Measurements from ENCODE around the gene ARID1B. TPM values are rescaled to one million over a fixed set of nuclear protein-coding genes. Genes with fewer than 3 reads are reported as not detected.

The ARID1B gene
- total RNA-seq, 1 experiment from 2014 or later, result 35.6 TPM

- CTCF ChIA-PET, result no interaction called here
- intact Hi-C loops (cut with micrococcal nuclease), result no loop called here
- no peak overlapping the region for H3K9ac ChIP-seq (ENCODE audit: low read length)
- no peak for TF ChIP-seq RAD21 (IDR thresholded peaks at IDR 0.05; ENCODE audit: low read depth)
- no peak for TF ChIP-seq FOSL1 (IDR thresholded peaks at IDR 0.05; ENCODE audit: low read depth)
- no peak for TF ChIP-seq MAX (IDR thresholded peaks at IDR 0.05)
- no peak for TF ChIP-seq SRF (IDR thresholded peaks at IDR 0.05; ENCODE audit: low read depth)
- RAD21 ChIA-PET (ENCODE audit: low non-redundant PET in 1 of 2, low total read pairs in 2 of 2, uncharacterized antibody in 2 of 2, unreplicated experiment in 2 of 2), result no interaction called here
- H3K4me3 ChIP-seq (replicated peaks in 1 of 2; ENCODE audit: low read depth in 1 of 2, low read length in 2 of 2), result no peak overlapping the region
- POLR2A ChIA-PET, result no interaction called here
- no peak for ATAC-seq
- DNase-seq (ENCODE audit: low read depth, low spot score), result no peak
- H3K9me3 ChIP-seq (ENCODE audit: control insufficient read depth in 1 of 2, insufficient read depth in 1 of 2, low read depth in 1 of 2, low read length in 2 of 2), result no peaks in the 10 kb centered on the region
- H3K36me3 ChIP-seq (ENCODE audit: control insufficient read depth in 1 of 2, insufficient read depth in 2 of 2, low read length in 2 of 2), result no peaks in the 10 kb centered on the region
- no TSS peak for BruUV-seq (replicated peaks)
- peaks cover 4 to 6% of the 10 kb centered on the region in 2 experiments; a peak in 2 of 4 replicates for H3K4me1 ChIP-seq (ENCODE audit: control insufficient read depth in 1 of 2, insufficient read depth in 2 of 2, low read length in 2 of 2)
- H4K20me1 ChIP-seq (ENCODE audit: insufficient read depth), result 0 out of 2 replicates have a peak, but pooled peaks cover 4% of the 10 kb centered on the region
- no peak overlapping the region for H3K4me2 ChIP-seq (ENCODE audit: low read length)
- no peaks in the 10 kb centered on the region for H3K79me2 ChIP-seq (ENCODE audit: insufficient read depth, low read length)
- no peak overlapping the region for H2AFZ ChIP-seq (ENCODE audit: low read depth, low read length, poor library complexity, severe bottlenecking)
- H3K9me2 ChIP-seq (ENCODE audit: insufficient read depth), result no peaks in the 10 kb centered on the region
- no peak overlapping the region for H3K27ac ChIP-seq (ENCODE audit: low read depth, low read length)
- H3K27me3 ChIP-seq (ENCODE audit: insufficient read depth, low read length), result no peaks in the 10 kb centered on the region
These were observed 293.4 kb downstream of the ARID1B start for GRCh38 chr6:157070403-157071107.

- Histone ChIP-seq H3K79me2 (ENCODE audit: insufficient read depth, low read length) (no peaks in the 10 kb centered on the region), H3K4me1 (ENCODE audit: control insufficient read depth in 1 of 2, insufficient read depth in 2 of 2, low read length in 2 of 2) (peaks cover 6% of the 10 kb centered on the region in 2 experiments; a peak in 2 of 4 replicates), H3K36me3 (ENCODE audit: control insufficient read depth in 1 of 2, insufficient read depth in 2 of 2, low read length in 2 of 2) (no peaks in the 10 kb centered on the region), H3K4me3 (replicated peaks in 1 of 2; ENCODE audit: low read depth in 1 of 2, low read length in 2 of 2) (no peak overlapping the region), H3K4me2 (ENCODE audit: low read length) (no peak overlapping the region), H3K9me3 (ENCODE audit: control insufficient read depth in 1 of 2, insufficient read depth in 1 of 2, low read depth in 1 of 2, low read length in 2 of 2) (no peaks in the 10 kb centered on the region), H4K20me1 (ENCODE audit: insufficient read depth) (0 out of 2 replicates have a peak, but pooled peaks cover 4% of the 10 kb centered on the region), H3K9me2 (ENCODE audit: insufficient read depth) (no peaks in the 10 kb centered on the region), H3K27ac (ENCODE audit: low read depth, low read length) (no peak overlapping the region), H3K27me3 (ENCODE audit: insufficient read depth, low read length) (no peaks in the 10 kb centered on the region), H2AFZ (ENCODE audit: low read depth, low read length, poor library complexity, severe bottlenecking) (no peak overlapping the region), H3K9ac (ENCODE audit: low read length) (no peak overlapping the region)
- BruUV-seq (replicated peaks), result no TSS peak
- DNase-seq (ENCODE audit: low read depth, low spot score) (no peak), ATAC-seq (no peak)
- intact Hi-C loops (cut with micrococcal nuclease), result no loop called here
- RAD21 ChIA-PET (ENCODE audit: low non-redundant PET in 1 of 2, low total read pairs in 2 of 2, uncharacterized antibody in 2 of 2, unreplicated experiment in 2 of 2), result no interaction called here
- POLR2A ChIA-PET, result no interaction called here
- CTCF ChIA-PET, result no interaction called here
- TF ChIP-seq CTCF (IDR thresholded peaks at IDR 0.05 in 2 of 3, conservative IDR thresholded peaks at IDR 0.05 in 1 of 3; ENCODE audit: borderline replicate concordance in 1 of 3, insufficient read depth in 1 of 3, low read depth in 2 of 3, low read length in 2 of 3) (no peak), SIN3A (IDR thresholded peaks at IDR 0.05; ENCODE audit: low read depth) (no peak), REST (IDR thresholded peaks at IDR 0.05; ENCODE audit: low read depth) (no peak), RAD21 (IDR thresholded peaks at IDR 0.05; ENCODE audit: low read depth) (no peak), JUND (IDR thresholded peaks at IDR 0.05) (no peak), YY1 (IDR thresholded peaks at IDR 0.05; ENCODE audit: extremely low read depth, insufficient replicate concordance, low read depth, low read length) (no peak), ZNF274 (IDR thresholded peaks at IDR 0.05; ENCODE audit: low read depth, low read length) (no peak), MAX (IDR thresholded peaks at IDR 0.05) (no peak)
These were observed 294.9 kb downstream of the ARID1B start for GRCh38 chr6:157072128-157072527.
